Prostate gland (tissue), 2 donors: ENCODE results near the gene RPS17. TPM values are rescaled to one million over a fixed set of nuclear protein-coding genes. Genes with fewer than 3 reads are reported as not detected.
"Not testable (repeated sequence)": the region's sequence is repeated elsewhere in the genome, so short reads cannot be mapped to it uniquely, and the experiment has no call there.

Source experiments
- DNase-seq: peaks from one replicate; pipeline ENCODE4 v3.0.0-alpha.2; 2019; ENCODE audit warnings: low spot score
- H3K27ac ChIP-seq, 2 donors: fragments of 200-600 bp; sonication (generic); 2 replicates each; pipeline ENCODE4 v1.5.1; 2017 to 2019
- H3K27me3 ChIP-seq: fragments of 200-600 bp; sonication (generic); replicated peaks from 2 replicates; pipeline ENCODE4 v1.5.1; 2019; ENCODE audit not compliant: insufficient read depth
- H3K36me3 ChIP-seq, 2 donors: fragments of 200-600 bp; sonication (generic); 1 replicate in 1 of 2; 2 replicates in 1 of 2; pipeline versions ENCODE4 v1.5.1 to v1.8.1; 2017 to 2019
- H3K4me1 ChIP-seq: fragments of 200-600 bp; sonication (generic); replicated peaks from 2 replicates; pipeline ENCODE4 v1.5.1; 2019
- H3K4me3 ChIP-seq, 2 donors: fragments of 200-600 bp; sonication (generic); 2 replicates each; pipeline ENCODE4 v1.5.1; 2017 to 2019
- H3K9me3 ChIP-seq: fragments of 200-600 bp; sonication (generic); 2 replicates; pipeline ENCODE4 v1.5.1; 2017
- POLR2AphosphoS5 ChIP-seq: sonication (generic); formaldehyde crosslinking; IDR thresholded peaks from one replicate; pipeline ENCODE4 v1.6.1; 2017; ENCODE audit warnings: antibody characterized with exemption
- WGBS: methylation state at CpG from one replicate; pipeline ENCODE4 v1.1.5; 2018; 5-methylcytosine and 5-hydroxymethylcytosine counted together
- intact Hi-C: fragments of 100-400 bp; cut with DNase I; formaldehyde crosslinking; loops from one replicate; pipeline ENCODE4 v1.14.2; 2022
- total RNA-seq, 2 donors: library from RNA; depleted of rRNA; stranded (reverse); fragments of >200 nt; gene quantifications; one replicate each; pipeline ENCODE4 v1.1.0, GENCODE V29; 2016

RPS17 gene
- total RNA-seq, 2 donors from 2014 or later: 995 to 3,415 TPM

- H3K4me1 ChIP-seq, intact Hi-C loops, H3K9me3 ChIP-seq, H3K4me3 ChIP-seq, H3K27me3 ChIP-seq, H3K36me3 ChIP-seq, DNase-seq: not testable (repeated sequence)
- 80% methylated on average over 4 of the region's 4 CpGs for WGBS
- H3K27ac ChIP-seq: peak overlapping the region; percentile 66 to 76
Observed at GRCh38 chr15:82488250-82488649, 52.0 kb downstream of the RPS17 start.

DNA sequence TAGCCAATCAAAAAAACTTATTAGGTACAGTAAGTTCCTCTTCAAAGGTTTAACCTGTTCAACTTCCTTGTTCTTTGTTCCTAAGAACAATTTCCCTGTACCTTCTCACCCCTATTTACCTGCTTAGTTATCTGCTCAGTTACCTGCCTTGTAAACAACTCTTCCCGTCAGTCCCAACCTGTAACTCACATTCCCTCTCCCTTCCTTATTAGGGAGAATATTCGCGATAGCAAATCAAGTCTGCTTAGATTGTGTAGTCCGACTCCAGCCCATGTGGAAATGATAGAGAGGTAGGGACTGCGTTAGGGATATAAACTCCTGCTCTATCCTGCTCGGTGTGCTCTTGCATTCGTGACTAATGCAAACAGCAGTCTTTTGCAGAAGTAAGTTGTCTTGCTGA is 53.2 kb downstream of the RPS17 start:
- peak; percentile 75 for DNase-seq
- H3K36me3 ChIP-seq, H3K4me3 ChIP-seq, intact Hi-C loops, H3K4me1 ChIP-seq, H3K27me3 ChIP-seq, H3K9me3 ChIP-seq: not testable (repeated sequence)
- WGBS: 32% methylated on average over 7 of the region's 7 CpGs
- peak; percentile 41 for TF ChIP-seq POLR2AphosphoS5
- peak overlapping the region; percentile 76 to 77 for H3K27ac ChIP-seq

Other genes starting within 250 kb of the RPS17 start
- gene GOLGA6L10, start 191.0 kb downstream of the RPS17 start, total RNA-seq: 1 to 10 TPM in 1 of 2 donors, under 1 TPM in 1; 0.36 to 6.0 TPM
- gene GOLGA6L9, start 110.6 kb downstream of the RPS17 start, total RNA-seq: 1 to 10 TPM; 3.6 to 5.4 TPM
- 10 to 100 TPM in 1 of 2 donors, 1 to 10 TPM in 1; 1.7 to 51.8 TPM for gene CPEB1, start 106.9 kb upstream of the RPS17 start, total RNA-seq
- gene AP3B2, start 169.4 kb upstream of the RPS17 start, total RNA-seq: 1 to 10 TPM; 5.4 to 9.3 TPM